H4 (cell line): ENCODE measurements around the gene C1QC. TPM values are rescaled to one million over a fixed set of nuclear protein-coding genes. Genes with fewer than 3 reads are reported as not detected.
A peak's percentile ranks its signal among the peaks of the same experiment; 100 is the strongest.

Source experiments
- DNase-seq: peaks from one replicate; pipeline ENCODE4 v3.0.0-alpha.2; 2015; ENCODE audit warnings: low spot score
- total RNA-seq: library from RNA; depleted of rRNA; stranded (reverse); fragments of >200 nt; shearing (Covaris generic); gene quantifications from 2 replicates; pipeline ENCODE4 v1.2.3, GENCODE V29; 2014

Gene C1QC
- total RNA-seq, 1 experiment from 2014 or later = not detected

DNA sequence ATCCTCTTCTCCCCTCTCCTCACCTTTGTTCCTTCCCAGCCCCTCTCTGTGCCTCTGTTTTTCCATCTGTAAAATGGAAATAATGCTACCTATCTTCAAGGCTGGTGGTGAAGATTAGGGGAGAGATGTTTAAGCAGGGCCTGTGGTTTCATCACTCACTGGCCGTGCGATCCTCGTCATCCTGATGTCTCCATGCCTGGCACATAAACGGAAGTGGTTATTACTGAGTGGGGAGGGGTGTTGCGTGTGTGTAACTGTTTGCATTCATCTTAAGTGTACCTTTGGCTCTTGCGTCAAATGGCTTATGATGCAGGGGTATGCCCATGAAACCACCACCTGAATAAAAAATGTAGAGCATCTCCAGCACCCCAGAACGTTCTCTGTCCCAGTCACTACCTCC lies 24.2 kb upstream of the C1QC start:
- DNase-seq = peak; percentile 60

DNA sequence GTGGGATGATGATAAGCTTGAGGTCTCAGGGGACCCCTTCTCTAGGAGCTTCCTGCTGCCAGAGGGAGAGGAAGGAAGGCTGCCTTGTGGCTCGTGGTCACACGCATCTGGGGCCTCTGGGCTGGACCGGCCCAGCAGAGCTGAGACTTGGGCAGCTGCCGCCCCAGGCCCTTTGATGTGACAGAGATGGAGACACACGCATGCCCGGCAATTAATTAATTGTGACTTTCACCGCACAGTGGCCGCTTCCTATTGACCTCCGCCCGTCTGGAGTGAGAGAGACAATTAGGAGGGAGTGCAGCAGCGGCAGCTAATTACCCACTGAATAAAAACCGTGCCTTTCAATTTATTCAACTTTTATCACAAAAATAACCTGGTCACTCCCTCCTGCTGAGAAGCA lies 23.6 kb upstream of the C1QC start:
- DNase-seq = no peak

DNA sequence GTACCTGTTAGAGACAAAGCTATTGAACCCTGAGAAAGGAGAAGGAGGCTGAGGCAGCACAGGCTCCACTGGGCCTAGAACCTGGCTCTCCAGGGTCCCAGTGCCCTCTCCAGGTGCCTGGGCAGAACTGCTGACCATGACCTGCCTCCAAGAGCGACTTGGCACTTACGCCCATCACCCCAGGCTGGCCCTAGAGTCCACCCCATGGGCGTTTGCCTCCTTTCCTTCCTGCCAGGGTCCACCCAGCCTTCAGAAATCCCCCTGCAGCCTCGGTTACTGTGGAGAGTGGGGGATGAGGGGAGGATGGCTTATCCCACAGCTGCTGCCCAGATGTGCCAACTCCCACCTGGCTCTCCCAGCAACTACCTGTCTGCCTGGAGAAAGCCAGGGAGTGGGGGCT lies 21.7 kb upstream of the C1QC start:
- no peak for DNase-seq

DNA sequence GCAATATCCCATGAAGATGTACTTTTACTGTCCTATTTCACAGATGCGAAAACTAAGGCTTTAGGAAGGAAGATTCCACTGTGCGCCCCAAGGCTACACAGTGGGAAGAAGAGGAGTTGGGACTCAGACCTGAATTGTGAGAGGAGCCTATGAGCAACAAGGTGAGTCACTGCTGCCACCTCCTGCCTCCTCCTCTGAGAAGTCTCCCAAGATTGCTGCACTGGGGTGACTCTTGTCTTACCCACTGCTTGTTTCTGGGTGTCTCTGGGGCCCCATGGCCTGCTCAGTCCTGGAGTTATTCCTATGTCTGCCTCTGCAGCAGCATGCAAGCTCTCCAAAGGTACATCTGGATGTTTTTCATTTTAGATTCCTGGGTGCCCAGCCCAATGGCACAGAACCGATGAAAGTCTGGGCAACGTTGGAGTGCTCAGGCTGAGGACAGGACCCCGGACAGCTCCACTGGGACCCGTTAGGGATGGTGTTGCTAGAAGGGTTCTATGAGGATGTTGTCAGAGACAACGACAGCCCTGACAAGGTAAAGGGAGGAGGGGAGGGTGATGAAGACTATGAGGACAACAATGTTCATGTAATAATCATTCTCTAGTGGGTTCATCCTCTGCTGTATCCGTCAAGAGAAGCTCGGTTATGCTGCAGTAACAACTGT lies 18.0 kb upstream of the C1QC start:
- no peak for DNase-seq

DNA sequence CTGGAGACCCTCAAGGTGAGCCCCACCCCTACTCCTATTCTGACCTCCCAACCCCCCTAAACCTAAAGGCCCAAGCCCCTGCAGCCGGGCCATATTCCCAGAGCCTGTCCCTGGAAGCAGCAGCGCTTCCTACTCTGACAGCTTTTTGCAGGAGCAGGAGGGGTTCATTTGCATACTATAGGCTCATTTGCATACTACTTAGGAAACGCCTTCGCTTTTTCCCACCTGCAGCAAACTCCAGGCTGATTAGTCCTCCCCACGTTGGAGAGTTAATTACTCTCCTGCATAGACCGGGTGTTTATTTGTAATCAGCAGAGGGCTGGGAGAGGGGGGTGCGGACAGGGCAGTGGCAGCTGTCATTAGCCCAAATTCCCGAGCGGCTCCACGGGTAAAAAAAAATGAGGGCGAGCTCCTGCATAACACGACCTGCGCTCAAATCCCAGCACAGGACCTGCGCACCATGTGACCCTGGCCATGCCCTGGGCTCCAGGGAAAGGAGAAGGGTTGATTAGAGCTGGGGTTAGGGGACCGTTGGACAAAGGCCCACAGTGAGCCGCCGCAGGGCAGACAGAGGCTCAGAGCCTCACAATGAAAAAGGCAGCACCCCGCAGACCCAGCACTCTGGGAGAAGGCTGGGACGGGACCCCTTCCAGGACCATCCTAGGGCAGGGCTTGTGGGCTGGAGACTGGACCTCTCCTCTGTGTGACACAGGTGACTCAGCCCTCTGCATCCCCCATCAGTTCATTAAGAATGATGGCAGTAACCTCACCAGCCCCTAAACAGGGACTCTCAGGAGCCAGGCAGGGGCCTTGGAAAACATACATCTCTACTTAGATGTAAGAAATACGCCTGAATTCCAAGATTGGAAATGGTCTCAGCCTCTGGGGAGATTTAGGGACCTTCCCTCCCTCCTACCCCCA lies 16.9 kb upstream of the C1QC start:
- no peak for DNase-seq

DNA sequence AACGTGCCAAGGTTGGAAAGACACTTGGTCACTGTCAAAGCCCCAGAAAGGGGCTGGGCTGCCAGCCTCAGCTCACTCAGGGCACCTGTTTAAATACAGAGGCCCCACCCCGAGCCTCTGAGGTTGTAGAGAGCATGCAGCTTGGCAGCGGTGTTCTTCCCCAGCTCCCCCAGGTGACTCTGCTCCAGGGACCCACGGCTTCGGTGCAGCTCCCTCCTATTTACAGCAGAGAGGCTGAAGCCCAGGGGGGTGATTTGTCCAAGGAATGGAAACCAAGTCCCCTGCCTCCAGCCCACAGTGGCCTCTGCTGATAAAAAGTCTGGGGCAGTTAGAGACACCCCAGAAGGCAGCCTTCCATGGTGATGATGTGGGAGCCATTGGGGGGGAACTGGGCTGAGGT lies 16.1 kb upstream of the C1QC start:
- no peak for DNase-seq

DNA sequence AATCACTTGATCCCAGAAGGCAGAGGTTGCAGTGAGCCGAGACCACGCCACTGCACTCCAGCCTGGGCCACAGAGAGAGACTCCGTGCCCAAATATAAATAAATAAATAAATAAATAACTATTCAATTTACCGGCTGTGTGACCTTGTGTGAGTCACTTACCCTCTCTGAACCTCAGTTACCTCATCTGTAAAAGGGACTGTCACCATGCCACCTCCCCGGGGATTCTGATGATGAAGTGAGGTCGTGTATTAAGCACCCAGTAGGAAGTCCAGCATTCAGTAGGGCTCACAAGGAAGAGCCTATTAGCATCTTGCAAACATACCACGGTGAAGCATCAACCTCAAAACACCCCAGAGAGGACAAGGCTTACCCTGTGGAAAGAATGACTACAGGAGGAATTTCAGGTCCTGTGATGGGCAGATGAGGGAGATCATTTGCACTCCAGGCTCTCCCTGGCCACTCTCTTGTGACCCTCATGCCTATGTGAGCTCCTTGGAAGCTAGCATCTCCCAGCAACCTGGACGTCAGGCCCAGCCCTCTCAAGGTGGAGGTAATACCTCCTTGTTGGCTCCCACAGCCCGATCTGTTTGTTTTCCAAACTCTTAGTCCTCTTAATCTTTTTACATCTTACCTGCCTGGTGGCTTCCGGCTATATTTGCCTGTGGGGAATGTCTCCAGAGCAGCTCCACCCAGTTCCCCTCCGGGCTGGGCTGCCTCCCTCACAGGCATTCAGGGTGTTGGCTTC lies 14.6 kb upstream of the C1QC start:
- no peak for DNase-seq

DNA sequence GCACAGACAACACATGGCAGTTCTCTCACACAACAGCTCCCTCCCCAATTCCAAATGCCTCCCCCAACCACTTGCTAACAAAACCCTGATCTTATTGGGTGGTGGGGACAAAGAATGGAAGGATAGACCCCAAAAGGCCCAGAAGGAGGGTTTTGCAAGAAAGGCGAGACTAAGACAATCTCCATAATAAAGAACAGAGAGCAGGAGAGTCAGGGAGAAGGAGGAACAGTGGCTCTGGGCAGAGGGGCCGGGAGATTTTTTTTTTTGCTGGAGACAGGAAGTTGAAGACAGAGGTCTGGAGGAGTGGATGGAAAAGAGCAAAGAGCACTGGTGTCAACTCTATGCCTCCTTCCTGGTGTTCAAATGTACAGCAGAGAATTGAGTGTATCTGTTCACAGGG lies 13.5 kb upstream of the C1QC start:
- no peak for DNase-seq

DNA sequence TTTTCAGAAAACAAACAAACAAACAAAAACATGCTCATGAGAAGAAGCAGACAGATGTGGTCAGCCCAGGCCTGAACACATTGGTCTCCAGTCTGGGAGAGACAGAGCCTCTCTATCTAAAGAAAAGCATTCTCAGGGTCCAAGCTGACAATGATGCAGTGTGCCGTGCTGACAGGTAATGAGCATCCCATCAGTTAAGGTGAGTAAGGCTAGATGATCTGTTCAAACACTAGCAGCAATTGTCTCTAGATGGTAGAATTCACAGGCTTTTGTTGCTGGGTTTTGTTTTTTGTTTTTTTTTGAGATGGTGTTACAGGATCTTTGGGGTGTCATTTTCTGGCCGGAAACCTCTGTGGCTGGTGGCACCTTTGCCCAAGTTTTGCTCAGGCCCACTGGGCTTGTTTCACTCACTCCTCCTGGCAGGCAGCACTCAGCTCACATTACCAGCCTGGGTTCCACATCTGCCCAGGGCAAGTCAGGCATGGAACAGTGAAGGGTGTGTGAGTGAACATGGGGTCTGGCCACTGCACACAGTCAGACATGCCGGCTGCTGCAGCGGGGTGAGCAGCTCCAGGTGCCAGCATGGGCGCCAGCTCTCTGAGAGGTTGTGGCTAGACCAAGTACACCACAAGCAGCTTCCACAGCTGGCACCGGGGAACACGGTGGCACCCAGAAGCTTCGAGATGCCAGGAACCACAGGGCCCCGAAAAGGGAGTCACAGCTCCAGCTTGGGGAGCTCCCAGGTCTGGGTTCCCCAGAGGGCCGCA lies 9.6 kb upstream of the C1QC start:
- DNase-seq = no peak

DNA sequence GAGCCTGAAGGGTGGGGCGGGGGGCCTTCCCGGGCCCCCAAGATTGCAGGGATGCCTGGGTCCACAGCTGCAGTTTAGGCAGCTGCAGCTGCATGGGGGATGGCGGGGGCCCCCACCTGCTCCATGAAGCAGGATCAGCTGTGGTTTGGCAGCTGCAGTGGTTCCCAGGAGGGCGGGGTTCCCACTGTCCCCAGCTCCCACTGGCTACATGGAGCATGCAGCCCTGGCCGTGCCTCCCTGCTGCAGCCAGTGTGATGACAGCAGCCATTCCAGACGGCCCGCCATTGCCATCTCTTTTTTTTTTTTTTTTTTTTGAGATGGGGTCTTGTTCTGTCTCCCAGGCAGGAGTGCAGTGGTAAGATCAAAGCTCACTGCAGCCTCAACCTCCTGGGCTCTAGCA lies 8.0 kb upstream of the C1QC start:
- DNase-seq = no peak

DNA sequence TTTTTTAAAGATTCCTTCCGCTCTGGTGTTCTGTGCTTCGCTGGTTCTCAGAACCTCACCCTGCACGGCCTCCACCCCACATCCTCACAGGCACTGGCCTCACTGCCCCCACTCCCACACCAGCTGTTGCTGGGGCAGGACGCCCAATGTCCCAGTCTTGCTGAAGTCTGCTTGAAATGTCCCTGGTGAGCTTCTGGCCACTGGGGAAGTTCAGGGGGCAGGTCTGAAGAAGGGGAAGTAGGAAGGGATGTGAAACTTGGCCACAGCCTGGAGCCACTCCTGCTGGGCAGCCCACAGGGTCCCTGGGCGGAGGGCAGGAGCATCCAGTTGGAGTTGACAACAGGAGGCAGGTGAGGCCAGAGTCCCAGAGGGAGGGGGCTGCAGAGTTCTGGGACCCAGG lies 7.1 kb upstream of the C1QC start, which contains the start of gene C1QA:
C1QA (plus strand) TSS at position 276 of the 400 bp plus-strand sequence. CDS start 989 bp downstream, outside the sequence.
- DNase-seq = no peak

DNA sequence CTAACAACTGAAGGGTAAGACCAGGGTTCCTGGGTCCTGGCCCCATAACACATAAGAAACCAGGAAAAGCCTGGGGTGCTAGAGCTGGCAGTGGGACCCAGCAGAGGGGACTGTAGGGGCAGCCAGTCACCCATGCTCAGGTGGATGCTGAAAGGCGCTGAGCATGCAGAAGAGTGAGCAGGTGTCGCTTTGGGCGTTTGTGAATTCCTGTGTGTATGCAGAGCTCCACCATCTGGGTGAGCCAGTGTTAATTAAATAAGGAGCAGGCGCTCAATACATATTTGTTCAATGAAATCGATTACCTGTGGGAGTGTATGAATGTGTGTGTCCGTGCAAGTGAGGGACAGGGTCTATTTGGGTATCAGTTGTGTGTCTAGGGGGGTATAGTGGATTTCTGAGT lies 6.5 kb upstream of the C1QC start:
- no peak for DNase-seq

DNA sequence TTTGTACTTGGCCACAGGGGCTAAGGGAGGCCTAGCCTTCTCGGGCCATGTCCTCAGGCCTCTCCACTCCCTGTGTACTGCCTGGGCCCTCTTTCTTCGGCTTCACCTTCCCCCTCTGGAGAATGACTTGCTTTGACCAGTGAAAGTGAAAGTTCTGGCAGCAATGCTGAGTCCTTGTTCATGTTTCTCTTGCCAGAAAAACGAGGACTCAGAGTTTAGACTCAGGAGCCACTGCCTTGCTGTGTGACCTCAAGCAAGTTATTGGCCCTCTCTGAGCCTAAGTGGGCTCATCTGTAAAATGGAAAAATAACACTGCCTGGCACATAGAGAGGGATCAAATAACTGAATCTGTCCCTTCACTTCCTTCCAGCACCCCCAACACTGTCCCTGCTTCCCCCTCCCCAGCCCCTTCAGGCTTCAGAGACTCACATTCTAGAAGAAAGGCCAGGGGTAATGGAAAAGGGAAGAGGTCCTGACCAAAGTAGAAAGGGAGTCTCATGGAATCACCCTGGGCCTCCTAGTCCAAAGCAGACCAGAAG lies 5.5 kb upstream of the C1QC start:
- DNase-seq = no peak

DNA sequence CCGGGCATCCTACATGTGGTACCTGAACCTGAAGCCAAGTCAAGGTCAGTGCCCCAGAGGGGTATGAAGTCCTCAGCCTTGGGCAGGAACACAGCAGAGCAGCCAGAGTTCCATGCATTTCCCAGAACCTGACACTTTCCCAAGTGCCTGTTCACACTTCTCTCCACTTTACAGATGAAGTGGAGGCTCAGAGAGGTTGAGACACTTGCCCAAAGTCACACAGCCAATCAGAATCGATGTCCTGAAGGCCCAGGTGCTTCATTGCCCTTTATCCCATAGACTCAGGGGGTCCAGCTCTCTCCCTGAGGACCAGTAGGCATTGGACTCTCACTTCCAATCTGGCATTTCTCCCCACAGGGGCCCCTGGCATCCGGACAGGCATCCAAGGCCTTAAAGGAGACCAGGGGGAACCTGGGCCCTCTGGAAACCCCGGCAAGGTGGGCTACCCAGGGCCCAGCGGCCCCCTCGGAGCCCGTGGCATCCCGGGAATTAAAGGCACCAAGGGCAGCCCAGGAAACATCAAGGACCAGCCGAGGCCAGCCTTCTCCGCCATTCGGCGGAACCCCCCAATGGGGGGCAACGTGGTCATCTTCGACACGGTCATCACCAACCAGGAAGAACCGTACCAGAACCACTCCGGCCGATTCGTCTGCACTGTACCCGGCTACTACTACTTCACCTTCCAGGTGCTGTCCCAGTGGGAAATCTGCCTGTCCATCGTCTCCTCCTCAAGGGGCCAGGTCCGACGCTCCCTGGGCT lies 4.8 kb upstream of the C1QC start:
- DNase-seq = no peak

DNA sequence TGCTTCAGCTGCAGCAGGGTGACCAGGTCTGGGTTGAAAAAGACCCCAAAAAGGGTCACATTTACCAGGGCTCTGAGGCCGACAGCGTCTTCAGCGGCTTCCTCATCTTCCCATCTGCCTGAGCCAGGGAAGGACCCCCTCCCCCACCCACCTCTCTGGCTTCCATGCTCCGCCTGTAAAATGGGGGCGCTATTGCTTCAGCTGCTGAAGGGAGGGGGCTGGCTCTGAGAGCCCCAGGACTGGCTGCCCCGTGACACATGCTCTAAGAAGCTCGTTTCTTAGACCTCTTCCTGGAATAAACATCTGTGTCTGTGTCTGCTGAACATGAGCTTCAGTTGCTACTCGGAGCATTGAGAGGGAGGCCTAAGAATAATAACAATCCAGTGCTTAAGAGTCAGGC lies 4.1 kb upstream of the C1QC start:
- DNase-seq = peak; percentile 35

DNA sequence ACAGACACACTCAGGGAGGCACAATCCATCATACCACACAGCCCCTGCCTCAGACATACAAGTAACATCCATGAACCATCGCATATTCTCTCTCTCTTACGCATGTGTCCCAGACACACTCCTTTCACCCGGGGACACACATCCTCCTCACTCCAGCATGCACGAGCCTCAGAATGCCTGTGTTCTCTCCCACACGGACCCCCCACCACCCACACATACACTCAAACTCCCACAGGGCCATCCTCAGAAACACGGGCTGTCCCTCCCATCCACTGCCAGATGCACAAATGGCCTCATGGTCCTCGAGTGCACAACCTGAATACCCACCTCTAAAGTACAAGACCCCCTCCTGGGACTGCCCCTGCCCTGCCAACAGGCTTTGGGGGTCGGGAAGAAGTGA lies 2.2 kb upstream of the C1QC start:
- no peak for DNase-seq

DNA sequence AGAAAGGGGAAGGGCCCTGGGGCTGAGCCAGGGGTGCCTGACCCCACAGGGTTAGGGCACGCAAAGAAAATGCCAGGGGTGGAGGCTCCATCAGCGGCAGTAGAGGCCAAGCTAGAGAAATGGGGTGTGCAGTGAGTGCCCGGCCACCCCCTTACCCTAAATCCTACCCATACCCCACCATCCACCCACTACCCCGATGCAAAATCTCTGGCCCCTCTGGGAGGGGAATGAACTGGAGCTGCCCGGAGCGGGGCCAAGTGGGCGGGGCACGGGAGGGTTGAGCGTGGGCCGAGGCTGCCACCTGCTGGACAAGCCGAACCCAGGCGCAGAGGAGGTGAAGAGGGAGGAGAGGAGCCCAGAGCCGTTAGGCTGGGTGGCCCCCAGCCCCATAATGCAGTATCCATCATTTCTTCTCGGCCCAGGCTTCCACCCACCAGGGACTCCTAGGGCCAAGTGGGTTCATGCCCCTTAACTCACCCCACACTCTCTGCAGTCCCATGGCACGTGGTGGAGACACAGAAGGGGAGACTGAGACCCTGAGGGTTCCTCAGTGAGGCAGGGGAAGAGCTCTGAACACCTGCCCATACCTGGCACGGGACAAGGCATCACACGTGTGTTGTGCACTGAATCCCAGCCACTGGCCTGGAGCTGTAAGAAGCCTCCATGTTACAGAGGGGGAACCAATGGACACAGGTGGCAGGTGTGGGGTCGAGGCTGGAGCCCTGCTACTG lies 1.4 kb upstream of the C1QC start:
- peak; percentile 45 for DNase-seq

DNA sequence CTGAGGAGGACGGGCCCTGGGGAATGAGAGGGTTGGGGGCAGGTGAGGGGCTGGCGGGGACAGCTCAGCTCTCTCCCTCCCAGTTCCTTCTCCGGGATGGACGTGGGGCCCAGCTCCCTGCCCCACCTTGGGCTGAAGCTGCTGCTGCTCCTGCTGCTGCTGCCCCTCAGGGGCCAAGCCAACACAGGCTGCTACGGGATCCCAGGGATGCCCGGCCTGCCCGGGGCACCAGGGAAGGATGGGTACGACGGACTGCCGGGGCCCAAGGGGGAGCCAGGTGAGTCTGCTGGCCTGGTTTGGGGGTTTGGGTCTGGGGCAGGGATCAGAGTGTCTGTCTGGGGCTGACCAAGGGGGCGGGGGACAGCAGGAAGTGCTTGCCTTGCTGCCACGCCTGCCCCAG lies 495 bp downstream of the C1QC start:
- DNase-seq = no peak

DNA sequence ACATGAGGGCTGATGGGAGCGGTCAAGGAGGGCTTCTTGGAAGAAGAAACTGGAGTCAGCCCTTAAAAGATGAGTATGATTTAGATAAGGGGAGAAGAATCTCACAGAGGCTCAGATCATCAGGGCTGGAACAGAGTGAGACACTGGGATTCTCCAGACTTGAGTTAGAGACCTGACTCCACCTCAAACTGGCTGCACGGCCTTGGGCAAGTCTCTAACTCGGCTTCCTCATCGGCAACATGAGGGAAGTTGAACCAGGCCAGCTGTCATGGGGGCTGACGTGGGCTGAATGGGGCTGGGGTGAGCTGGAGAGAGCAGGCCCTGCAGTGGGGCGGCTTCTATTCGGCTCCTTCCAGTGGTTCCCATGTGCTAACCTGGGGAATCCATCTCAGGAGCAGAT lies 2.5 kb downstream of the C1QC start:
- DNase-seq = no peak

DNA sequence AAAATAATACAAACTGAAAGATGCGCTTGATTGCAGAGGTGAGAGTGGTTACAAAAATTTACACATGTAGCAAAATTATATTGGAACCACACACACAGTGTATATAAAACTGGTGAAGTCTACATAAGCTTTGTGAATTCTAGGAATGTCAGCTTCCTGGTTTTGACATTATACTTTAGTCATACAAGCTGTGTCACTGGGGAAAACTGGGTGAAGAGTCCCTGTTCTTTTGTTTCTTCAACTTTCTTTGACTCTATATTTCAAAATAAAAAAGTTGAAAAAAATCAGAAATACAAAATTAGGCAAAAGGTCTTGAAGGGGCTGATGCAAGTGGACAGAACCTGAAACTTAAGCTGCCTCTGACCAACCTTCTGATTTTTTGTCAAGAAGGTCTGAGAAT lies 3.0 kb downstream of the C1QC start:
- DNase-seq = no peak
